ENCODE results near the gene MYCBP.
"Not testable (repeated sequence)": the region's sequence is repeated elsewhere in the genome, so short reads cannot be mapped to it uniquely, and the experiment has no call there.

Gene MYCBP, protein sequence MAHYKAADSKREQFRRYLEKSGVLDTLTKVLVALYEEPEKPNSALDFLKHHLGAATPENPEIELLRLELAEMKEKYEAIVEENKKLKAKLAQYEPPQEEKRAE

DNA sequence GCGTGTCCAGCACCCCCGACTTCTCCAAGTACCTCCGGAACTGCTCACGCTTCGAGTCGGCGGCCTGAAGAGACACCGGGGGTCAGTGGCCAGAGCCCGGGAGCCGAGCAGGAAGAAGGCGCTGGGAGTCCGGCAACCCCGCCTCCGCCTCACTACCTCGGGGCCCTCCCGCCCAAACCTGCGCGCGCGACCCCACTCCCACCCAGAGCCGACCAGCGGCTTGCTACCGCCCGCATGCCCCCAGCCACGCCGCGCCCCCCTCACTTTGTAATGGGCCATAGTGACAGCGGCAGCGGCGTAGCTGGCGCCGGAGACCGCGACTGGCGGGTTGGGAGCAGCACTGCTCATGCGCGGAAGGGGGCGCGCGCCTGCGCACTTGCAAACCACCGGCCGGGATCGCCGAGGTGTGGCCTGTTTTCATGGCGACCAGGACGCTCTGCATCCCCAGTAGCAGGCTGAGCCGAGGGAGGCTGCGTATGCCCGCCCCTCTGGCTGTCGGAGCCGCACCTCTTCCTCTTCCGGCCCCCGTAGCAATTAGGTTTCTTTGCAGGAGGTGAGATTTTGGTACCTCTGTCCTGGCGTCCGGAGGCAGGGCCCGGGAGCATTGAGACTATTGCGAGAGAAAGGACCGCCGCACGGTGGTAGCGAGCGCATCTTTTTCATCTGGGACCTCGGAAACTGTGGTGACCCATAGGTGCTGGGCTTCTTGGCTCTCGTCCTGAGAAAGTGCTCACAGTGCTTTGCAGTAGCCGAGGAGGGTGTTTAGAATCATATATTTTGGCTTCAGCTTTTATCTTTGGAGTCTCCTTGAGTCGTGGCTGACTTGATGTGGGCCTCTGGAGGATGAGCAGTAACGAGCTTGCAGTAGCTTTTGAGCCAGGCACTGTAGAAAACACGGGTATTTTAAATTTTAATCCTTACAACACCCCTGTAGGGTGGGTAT, at the start of gene MYCBP:
Gene MYCBP (minus strand): TSS at position 322 of the 943 bp plus-strand sequence. CDS start 43 bp downstream, at position 279.
- DNase-seq (ENCODE audit: low spot score) = peak; percentile 98

DNA sequence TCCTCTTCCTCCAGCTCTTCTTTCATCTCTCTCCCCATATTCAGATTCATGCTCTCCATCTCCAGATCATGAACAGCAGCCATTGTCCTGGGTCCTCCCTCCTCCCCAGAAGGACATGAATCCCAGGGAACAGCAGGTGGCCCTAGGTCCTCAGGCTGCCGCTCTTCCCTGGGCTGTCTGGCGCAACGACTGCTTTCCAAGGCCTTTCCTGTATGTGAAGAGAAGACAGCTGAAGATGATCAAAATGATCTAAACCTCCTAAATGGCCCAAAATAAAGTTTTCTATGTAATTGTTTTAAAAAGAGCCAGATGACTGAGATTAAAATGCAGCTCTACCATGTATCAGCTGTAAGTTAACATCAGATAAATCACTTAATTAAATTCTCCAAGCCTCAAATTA, 46.0 kb upstream of the MYCBP start:
- DNase-seq (ENCODE audit: low spot score) = no peak

DNA sequence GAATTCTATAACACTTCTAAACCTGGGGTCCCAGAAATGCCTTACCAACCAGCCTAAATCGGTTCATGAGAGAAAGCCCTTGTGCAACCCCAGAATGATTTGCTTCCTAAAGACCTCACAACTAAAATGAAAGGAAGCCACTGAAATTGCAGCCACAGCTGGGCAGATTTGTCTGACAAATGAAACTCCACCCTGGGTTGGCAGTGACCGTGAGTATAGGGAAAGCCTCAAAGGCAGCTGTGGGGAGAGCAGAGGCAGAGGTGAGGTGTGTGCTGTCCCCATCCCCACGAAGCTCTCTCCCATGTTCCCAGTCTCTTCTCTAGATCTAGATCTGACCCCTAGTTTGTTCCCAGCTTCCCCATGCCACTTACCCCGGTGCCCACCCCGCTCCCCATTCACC, 45.4 kb upstream of the MYCBP start:
- DNase-seq (ENCODE audit: low spot score) = no peak

DNA sequence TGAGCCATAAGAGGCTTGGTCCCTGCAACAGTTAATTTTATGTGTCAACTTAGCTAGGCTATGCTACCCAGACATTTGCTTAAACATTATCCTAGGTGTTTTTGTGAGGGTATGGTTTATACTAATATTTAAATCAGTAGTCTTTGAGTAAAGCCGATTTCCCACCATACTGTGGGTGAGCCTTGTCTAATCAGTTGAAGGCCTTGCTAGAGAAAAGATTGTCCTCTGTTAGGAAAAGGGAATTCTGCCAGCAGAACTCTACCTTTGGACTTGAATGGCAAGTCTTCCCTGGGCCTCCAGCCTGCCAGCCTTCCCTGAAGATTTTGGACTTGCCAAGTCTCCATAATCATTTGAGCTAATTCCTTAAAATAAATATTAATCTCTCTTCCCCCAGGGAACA, 44.6 kb upstream of the MYCBP start:
- DNase-seq (ENCODE audit: low spot score) = no peak

DNA sequence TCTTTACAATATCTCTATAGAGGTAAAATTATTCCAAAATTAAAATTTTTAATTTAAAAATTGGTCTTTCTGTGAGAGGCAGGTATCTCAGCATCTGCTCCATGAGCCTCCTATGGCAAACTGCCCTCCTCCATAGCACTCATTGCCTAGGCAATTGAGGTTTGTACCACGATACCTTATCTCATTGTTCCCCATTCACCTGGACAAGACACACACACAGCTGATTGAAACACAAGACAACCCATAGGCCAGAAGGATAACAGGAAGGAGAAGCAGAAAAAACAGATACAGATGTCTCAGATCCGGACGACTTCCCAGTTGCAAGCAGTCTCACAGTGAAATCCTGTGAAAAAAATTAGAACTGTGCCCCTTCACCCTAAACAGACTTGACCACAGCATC, 44.2 kb upstream of the MYCBP start:
- no peak for DNase-seq (ENCODE audit: low spot score)

DNA sequence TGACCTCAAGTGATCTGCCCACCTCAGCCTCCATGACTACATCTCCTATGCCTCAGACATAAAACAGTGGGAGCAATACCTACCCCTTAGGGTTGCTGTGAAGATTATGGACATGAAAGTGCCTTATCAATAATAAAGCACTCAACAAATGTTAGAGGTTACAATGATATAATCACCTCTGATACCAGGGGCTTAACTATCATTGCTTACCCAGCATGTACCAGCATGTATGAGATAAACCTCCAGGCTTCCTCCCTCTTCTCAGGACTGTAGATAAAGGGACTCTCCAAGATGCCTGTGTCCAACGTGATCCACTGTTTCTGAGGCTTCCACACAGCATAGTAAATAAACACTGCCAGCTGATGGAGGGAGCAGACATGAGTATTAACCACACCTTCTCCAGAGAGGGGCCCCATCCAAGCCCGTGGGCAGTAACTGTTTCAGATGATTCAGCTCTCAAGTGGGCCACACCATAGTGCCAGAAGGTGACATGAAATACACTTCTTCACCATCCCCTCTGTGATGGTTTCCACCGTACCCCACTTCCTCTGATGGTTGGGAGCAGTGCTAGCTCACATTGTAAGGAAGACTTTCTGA, 42.3 kb upstream of the MYCBP start:
- DNase-seq (ENCODE audit: low spot score) = no peak

DNA sequence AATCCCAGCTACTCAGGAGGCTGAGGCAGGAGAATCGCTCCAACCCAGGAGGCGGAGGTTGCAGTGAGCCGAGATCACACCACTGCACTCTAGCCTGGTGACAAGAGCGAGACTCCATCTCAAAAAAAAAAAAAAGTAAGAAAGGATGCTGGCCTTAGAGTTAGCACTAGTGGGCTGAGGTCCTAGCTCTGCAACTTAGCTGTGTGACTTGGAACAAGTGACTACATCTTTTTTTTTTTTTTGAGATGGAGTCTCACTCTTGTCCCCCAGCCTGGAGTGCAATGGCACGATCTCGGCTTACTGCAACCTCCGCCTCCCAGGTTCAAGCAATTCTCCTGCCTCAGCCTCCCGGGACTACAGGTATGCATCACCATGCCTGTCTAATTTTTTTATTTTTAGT, 41.8 kb upstream of the MYCBP start:
- DNase-seq (ENCODE audit: low spot score) = not testable (repeated sequence)

DNA sequence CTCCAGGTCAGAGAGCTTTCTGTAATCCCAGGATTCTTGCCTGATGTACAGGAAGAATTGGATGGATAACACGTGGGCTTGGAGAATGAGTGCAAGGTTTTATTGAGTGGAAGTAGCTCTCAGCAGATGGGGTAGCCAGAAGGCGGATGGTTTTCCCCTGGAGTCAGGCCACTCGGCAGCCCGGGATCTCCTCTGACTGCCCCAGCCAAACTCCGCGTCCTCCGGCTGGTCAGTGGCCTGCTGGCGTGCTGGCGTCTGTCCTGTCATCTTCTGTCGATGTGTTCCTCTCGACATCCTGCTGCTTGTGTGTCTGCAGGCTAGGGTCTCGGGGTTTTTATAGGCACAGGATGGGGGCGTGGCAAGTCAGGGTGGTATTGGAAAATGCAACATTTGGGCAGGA, 35.7 kb upstream of the MYCBP start:
- DNase-seq (ENCODE audit: low spot score) = no peak

DNA sequence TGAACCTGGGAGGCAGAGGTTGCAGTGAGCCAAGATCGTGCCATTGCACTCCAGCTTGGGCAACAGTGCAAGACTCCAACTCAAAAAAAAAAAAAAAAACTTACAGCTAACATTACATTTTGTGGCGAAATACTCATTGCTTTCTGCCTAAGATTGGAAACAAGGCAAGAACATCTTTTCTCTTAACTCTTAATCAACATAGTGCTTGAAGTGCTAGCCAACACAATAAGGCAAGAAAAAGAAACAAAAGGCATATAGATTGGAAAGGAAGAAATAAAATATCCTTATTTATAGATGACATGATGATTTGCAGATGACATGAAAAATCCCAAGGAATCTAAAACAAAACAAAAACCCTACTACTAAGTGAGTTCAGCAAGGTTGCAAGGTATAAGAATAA, 32.8 kb upstream of the MYCBP start:
- DNase-seq (ENCODE audit: low spot score) = no peak

DNA sequence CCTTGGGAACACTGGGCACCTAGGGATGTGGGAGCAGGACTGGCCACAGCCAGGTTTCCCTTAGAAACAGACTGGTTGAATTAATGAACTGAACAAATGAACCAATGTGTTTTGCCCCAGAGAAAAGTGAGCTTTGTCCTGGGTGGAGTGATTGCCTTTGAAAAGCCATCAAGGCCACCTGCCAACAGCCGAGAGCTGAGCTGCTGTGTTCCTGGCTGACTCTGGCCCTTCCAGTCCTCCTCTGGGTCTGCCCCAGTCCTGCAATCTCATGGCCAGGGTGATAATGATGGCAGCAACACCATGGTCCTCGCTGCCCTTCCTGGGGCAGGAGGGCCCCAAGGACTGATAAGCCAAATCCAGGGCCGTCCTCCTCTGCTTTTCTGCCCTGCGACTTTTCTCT, 26.4 kb upstream of the MYCBP start:
- no peak for DNase-seq (ENCODE audit: low spot score)

DNA sequence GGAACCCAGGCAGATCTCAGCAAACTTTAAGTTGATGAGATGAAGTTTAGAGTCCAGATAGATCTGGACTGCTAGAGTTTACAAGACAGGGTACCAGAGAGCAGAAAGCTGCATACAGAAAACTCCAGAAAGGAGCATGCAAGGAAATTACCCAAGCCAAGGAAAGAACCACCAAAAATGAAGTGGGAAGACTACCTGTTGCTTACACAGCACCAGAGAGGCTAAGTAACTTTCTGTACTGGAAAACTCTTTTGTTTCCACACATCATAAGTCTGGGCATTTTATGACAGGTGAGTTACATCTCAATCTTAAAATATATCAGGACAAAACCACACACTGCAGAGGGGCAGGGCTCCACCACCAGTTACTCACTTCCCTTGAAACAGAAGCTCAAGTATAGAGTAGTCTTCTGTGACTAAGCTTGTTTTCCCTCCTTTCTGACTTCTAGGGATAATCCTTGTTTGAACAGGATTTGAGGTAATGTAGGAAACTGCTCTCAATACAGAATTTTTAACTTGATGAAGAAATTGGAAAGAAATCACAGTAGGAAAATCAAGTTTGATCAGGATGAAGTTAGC, 25.6 kb upstream of the MYCBP start:
- no peak for DNase-seq (ENCODE audit: low spot score)

DNA sequence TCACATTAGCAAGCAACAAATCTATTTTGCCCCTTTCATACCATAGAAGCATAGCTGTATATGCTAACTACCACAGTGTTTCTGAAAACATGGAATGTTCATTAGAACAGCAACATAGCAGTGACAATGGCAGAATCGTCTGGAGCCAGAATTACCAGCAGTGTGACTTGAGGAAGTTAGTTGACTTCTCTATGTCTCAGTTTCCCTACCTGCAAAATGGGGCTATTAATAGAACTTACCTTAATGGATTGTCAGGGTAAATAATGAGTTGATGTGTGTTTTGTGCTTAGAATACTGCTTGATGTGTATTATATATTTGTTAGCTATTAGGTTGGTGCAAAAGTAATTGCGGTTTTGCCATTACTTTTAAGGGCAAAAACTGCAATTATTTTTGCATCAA, 23.0 kb upstream of the MYCBP start:
- DNase-seq (ENCODE audit: low spot score) = no peak

DNA sequence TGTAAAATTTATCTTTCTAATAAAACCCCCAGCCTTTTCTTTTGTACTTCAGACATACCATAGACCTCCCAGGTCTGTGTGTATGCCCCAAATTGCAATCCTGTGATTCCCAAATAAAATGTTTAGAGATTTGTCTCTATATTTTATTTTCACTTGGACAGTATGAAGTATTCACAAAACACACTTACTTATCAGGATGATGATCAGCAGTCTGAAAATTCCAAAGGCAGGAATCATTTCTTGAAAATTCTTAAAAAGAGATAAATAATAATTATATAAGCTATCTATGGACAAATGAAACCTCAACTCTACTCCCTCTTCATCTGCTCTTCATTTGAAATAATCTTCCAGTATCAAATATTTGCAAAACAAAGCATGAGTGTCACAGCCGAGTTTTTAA, 19.8 kb upstream of the MYCBP start:
- DNase-seq (ENCODE audit: low spot score) = no peak

DNA sequence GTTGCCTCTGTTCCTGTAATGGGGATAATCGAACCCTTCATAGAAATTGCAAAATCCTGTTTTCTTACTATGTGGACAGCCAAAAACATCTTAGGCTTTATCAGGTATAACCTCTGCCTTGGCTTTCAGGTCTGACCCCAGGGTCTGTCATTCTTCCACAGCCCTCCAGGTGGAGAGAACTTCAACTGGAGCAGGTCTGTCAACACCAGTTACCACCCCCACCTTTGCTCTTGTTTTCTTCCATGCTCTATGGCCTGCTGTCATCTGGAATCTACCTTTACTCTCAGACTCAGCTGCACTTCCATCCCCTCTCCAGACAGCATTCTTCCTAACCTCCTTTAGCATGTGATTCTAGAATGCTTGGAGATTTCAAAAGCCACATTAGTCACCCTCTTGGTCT, 18.6 kb upstream of the MYCBP start:
- DNase-seq (ENCODE audit: low spot score) = no peak

DNA sequence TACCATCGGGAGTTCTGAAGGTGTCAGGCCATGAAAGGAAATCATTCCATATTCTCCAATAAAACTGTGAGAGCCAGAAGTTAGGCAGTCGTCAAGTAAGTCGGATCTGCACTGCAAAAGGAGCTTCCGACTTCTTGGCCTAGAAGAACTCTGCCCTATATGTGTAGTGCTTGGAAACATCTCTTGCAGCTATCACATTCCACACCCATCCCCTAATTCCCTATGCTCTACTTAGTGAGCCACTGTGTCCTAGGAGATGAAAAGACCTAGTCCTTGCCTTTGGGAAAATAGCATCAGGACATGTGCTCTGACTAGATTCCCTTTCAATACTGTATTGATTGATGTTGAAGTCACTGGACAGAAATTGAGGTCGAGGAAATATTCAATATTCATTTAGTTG, 16.4 kb upstream of the MYCBP start:
- no peak for DNase-seq (ENCODE audit: low spot score)

DNA sequence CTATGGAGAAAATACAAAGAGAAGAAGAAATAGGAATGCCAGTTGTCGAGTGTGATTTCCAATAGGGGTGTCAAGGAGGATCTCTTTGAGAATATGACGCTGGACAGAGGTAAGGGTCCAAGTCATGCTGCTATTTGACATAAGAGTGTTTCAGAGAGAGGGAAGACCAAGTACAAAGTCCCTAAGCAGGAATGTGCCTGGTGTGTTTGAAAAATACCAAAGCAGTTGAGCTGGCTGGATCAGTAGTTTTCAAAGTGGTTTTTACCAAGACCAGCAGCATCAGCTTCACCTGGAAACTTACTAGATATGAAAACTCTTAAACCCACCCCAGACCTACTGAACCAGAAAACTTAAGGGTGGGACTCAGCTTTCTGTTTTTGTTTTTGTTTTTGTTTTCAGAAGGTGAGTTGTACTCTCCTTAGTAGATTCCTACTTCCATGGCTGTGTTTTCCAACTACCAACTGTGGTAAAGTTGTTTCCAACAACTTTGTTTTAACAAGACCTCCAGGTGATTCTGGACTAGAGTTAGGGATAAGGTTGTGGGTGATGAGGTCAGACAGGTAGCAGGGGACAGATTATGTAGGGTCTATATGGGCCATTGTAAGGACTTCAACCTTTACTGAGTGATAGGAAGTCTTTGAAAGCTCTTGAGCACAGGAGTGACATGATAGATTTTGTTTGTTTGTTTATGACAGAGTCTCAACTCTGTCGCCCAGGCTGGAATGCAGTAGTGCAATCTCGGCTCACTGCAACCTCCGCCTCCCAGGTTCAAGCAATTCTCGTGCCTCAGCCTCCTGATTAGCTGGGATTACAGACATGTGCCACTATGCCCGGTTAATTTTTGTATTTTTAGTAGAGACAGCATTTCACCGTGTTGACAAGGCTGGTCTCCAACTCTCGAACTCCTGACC, 15.5 kb upstream of the MYCBP start:
- no peak for DNase-seq (ENCODE audit: low spot score)

DNA sequence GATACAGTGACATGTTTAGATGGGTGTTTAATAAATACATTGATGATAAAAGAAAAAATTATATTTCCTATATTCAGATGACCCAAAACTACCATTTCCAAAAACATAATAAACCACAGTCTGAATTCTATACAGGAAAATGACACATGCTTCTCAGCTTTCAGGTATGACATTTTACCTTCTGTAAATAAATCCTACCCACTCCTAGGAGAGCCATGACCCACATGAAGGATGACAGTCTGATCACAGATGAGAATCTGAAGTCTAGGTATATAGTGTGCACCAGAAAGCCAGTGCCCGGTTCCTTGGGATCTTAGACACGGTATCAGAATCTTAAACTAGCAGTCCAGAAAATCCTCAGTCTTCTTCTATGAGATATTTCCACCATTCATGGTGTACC, 11.9 kb upstream of the MYCBP start:
- DNase-seq (ENCODE audit: low spot score) = no peak

DNA sequence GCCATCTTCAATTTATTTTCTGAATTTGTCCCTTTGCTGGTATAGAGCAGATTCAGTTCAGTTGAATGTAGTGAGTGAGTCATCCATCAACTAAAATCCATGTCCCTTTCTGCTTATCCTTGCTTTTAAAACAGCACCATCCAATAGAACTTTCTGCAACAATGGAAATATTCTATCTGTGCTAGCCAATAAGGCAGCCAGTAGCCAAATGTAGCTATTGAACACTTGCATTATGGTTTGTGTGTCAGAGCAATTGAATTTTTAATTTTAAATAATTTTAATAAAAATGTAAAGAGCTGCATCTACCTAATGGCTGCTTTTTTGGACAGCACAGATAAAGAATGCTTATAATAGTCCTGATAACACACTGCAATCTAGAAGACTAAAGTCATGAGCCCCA, 8.3 kb upstream of the MYCBP start, which contains the start of gene GJA9:
Gene GJA9 (minus strand): TSS at position 101 of the 400 bp plus-strand sequence. CDS start 5,489 bp downstream, outside the sequence.
- no peak for DNase-seq (ENCODE audit: low spot score)

DNA sequence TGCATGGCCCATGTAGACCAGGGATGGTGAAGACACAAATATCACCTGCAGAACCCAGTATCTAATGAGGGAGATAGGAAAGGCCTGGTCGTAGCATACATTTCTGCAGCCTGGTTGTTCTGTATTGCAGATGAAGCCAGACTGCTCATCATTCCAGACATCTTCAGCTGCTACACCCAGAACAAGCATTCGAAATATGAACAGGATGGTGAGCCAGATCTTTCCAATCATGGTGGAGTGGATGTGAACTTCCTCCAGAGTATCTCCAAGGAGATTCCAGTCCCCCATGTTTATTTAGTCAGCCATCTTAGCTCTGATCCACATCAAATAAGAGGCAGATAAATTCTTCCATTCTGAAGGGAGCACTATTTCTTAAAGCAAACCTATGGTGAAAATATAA, 2.7 kb upstream of the MYCBP start:
- no peak for DNase-seq (ENCODE audit: low spot score)

DNA sequence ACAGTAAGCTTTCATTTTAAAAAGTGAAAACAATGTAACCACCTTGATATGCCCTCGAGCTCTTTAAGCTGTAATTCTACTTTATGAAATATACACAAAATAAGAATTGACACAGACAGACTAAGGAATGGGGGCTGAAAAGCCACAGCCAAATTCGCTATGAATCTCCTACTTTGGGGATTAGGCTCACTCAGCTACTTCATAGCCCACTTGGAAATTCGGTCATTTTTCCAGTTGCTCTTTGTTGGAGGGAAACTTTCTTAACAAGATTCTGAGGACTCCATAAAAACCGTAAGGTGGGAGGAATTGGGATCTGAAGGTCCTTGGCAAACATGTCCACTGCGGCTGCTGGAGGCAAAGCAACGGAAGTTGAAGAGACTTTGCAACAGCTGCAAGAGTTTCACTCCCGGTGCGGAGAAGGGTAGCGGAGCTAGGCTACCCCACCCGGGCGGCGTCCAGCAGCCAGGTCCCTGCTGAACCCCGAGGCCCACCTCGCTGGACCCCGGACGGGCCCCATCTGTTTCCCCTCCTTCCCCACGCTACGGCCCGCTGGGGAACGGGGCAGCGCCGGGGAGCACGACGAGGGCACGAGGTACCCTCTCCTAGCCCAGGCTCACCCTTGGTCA, 634 bp downstream of the MYCBP start:
- DNase-seq (ENCODE audit: low spot score) = no peak

DNA sequence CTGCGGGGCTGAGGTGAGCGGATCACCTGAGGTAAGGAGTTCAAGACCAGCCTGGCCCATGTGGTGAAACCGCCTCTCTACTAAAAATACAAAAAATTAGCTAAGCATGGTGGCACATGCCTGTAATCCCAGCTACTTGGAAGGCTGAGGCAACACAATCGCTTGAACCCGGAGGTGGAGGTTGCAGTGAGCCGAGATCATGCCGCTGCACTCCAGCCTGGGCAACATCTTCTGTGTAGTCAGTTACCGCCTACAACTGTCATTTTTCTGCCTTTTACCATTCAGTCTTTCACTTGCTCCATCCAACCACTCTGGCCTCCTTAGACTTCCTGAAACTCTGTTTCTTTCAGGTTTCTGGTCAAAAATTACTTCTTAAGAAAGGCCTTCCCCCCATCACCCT, 2.2 kb downstream of the MYCBP start:
- DNase-seq (ENCODE audit: low spot score) = no peak

All from ecto neural progenitor cell (in vitro differentiated cells).